Colonic mucosa (tissue), 4 donors: Measurements from ENCODE around the gene HOXB6. TPM values are rescaled to one million over a fixed set of nuclear protein-coding genes. Genes with fewer than 3 reads are reported as not detected.

Experiments
- DNase-seq: peaks from one replicate; pipeline ENCODE4 v3.0.0-alpha.2; 2020
- H3K27ac ChIP-seq: fragments of 200-600 bp; one replicate; pipeline ENCODE4 v1.8.0; 2021
- H3K27me3 ChIP-seq: fragments of 200-600 bp; one replicate; pipeline ENCODE4 v1.8.0; 2021
- H3K36me3 ChIP-seq: fragments of 200-600 bp; one replicate; pipeline ENCODE4 v1.8.0; 2021
- H3K4me1 ChIP-seq: fragments of 200-600 bp; one replicate; pipeline ENCODE4 v1.8.0; 2021; ENCODE audit warnings: mild to moderate bottlenecking
- H3K4me3 ChIP-seq: fragments of 200-600 bp; one replicate; pipeline ENCODE4 v1.8.0; 2021
- H3K9ac ChIP-seq, 2 donors: one replicate each; pipeline ENCODE4 v1.7.0; 2013; ENCODE audit warnings: control low read depth in 2 of 2, low read depth in 2 of 2, low read length in 2 of 2
- H3K9me3 ChIP-seq: fragments of 200-600 bp; one replicate; pipeline ENCODE4 v1.8.0; 2021
- CTCF ChIP-seq: fragments of 200-600 bp; IDR thresholded peaks from one replicate; pipeline ENCODE4 v1.8.0; 2022; ENCODE audit warnings: antibody characterized with exemption, mild to moderate bottlenecking
- intact Hi-C: fragments of 100-400 bp; cut with DNase I; formaldehyde crosslinking; loops from one replicate; pipeline ENCODE4 v1.14.1; 2022
- total RNA-seq, 2 donors: library from RNA; stranded (reverse); fragmentation: NEBNext Ultra II Directional in 1 of 2; extraction: Animal tissue kit (Norgen Biotek cat#: 25700) in 1 of 2; gene quantifications; one replicate each; pipeline ENCODE4 v1.2.1, GENCODE V29; 2021
- donor health status: healthy.
- donor health status: DM: no; HTN: no; CAD: no.
- donor health status: DM: no; HTN: no; CAD: no.

HOXB6 gene
- 10 to 100 TPM; 30.0 to 71.0 TPM for total RNA-seq

GRCh38 chr17:48604770-48605329, at the start of gene HOXB6:
HOXB6 (minus strand) TSS chr17:48604986; CDS start chr17:48598150, 6,836 bp downstream.
- Histone ChIP-seq H3K27ac (peak within 1 kb of the TSS; percentile 89), H3K27me3 (no peaks in the 10 kb centered on the region), H3K4me1 (peaks cover 2% of the 10 kb centered on the region), H3K36me3 (no peaks in the 10 kb centered on the region), H3K9me3 (no peaks in the 10 kb centered on the region), H3K9ac (peak within 1 kb of the TSS; percentile 72 to 91), H3K4me3 (peak within 1 kb of the TSS; percentile 41)
- TF ChIP-seq CTCF: no peak
- intact Hi-C loops: no loop called here
- peak; percentile 92 for DNase-seq

DNA sequence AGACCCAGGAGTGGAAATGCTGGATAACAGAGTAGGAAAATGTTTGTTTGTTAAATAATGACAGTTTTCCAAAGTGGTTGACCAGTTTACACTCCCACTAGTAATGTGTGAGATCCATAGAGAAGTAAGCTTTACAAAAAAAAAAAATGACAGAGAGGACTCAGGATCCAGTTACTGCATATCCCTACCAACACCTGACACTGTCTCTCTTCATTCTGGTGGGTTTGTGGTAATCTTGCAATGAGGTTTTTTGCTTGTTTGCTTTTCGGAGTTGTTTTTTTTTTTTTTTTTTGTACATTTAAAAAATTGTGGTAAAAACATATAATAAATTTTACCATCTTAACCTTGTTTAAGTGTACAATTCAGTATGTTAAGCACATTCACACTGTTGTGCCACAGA, 45.0 kb upstream of the HOXB6 start:
- peaks cover 3% of the 10 kb centered on the region for H3K27me3 ChIP-seq

GRCh38 chr17:48647963-48648245, 43.1 kb upstream of the HOXB6 start:
- Histone ChIP-seq H3K36me3 (no peaks in the 10 kb centered on the region), H3K4me1 (no peaks in the 10 kb centered on the region), H3K27ac (peak overlapping the region; percentile 85), H3K27me3 (peaks cover 3% of the 10 kb centered on the region), H3K4me3 (peak overlapping the region; percentile 50), H3K9ac (peak overlapping the region; percentile 81 to 93), H3K9me3 (no peaks in the 10 kb centered on the region)
- intact Hi-C loops: no loop called here
- DNase-seq: no peak
- no peak for TF ChIP-seq CTCF

More for the DNA sequence above, 45.0 kb upstream of the HOXB6 start:
- no peak for TF ChIP-seq CTCF
- H3K4me1 ChIP-seq: no peaks in the 10 kb centered on the region
- no peaks in the 10 kb centered on the region for H3K9me3 ChIP-seq
- intact Hi-C loops: no loop called here
- H3K36me3 ChIP-seq: no peaks in the 10 kb centered on the region
- H3K27ac ChIP-seq: no peak overlapping the region
- H3K4me3 ChIP-seq: no peak overlapping the region
- DNase-seq: no peak
- no peak overlapping the region for H3K9ac ChIP-seq

GRCh38 chr17:48647103-48647962, 42.5 kb upstream of the HOXB6 start:
- Histone ChIP-seq H3K9ac (peak overlapping the region; percentile 81 to 93), H3K27ac (peak overlapping the region; percentile 85), H3K27me3 (peaks cover 3% of the 10 kb centered on the region), H3K9me3 (no peaks in the 10 kb centered on the region), H3K36me3 (no peaks in the 10 kb centered on the region), H3K4me1 (no peaks in the 10 kb centered on the region), H3K4me3 (peak overlapping the region; percentile 50)
- TF ChIP-seq CTCF: no peak
- intact Hi-C loops: no loop called here
- DNase-seq: peak; percentile 66

GRCh38 chr17:48646183-48647102, 41.7 kb upstream of the HOXB6 start:
- TF ChIP-seq CTCF: no peak
- Histone ChIP-seq H3K4me1 (no peaks in the 10 kb centered on the region), H3K9ac (peak overlapping the region; percentile 86 to 93), H3K27me3 (peaks cover 7% of the 10 kb centered on the region), H3K36me3 (no peaks in the 10 kb centered on the region), H3K9me3 (no peaks in the 10 kb centered on the region), H3K4me3 (peak overlapping the region; percentile 50), H3K27ac (peak overlapping the region; percentile 85)
- peak; percentile 76 for DNase-seq
- intact Hi-C loops: no loop called here
